ENCODE measurements around the gene LEFTY1. TPM values are rescaled to one million over a fixed set of nuclear protein-coding genes. Genes with fewer than 3 reads are reported as not detected.

LEFTY1 gene
- total and polyA plus RNA-seq, 9 donors: 0.43 to 5.1 (median 2.0) TPM

DNA sequence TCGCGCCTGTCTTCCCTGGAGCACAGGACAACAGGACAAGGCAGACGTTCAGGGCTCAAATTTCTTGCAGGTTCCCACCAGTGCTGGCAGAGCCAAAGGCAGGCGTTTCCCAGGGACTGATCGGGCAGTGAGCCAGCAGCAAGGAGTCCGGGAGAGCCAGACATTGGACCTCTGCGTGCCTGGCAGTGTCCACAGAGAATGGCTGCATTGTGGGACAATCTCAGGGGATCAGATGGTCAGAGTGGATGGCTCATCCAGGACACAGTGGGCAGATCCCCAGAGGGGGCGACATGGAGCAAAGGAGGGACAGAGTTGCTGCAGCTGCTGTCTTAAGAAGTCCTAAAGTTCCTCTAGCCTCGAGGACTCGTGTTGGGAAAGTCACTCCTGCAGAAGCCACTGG lies 11.4 kb downstream of the LEFTY1 start:
- H3K4me3 ChIP-seq: no peak overlapping the region
- TF ChIP-seq EP300 (IDR thresholded peaks at IDR 0.05) (no peak), POLR2A (IDR thresholded peaks at IDR 0.05) (no peak)
- TF ChIP-seq, protein P1, sequence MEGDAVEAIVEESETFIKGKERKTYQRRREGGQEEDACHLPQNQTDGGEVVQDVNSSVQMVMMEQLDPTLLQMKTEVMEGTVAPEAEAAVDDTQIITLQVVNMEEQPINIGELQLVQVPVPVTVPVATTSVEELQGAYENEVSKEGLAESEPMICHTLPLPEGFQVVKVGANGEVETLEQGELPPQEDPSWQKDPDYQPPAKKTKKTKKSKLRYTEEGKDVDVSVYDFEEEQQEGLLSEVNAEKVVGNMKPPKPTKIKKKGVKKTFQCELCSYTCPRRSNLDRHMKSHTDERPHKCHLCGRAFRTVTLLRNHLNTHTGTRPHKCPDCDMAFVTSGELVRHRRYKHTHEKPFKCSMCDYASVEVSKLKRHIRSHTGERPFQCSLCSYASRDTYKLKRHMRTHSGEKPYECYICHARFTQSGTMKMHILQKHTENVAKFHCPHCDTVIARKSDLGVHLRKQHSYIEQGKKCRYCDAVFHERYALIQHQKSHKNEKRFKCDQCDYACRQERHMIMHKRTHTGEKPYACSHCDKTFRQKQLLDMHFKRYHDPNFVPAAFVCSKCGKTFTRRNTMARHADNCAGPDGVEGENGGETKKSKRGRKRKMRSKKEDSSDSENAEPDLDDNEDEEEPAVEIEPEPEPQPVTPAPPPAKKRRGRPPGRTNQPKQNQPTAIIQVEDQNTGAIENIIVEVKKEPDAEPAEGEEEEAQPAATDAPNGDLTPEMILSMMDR (IDR thresholded peaks at IDR 0.05): no peak
- no peak overlapping the region for H3K27ac ChIP-seq
- WGBS, 3 donors: 38 to 42% (median 40%) methylated on average over 10 of the region's 10 CpGs
- H3K9me3 ChIP-seq: no peaks in the 10 kb centered on the region
- DNase-seq: peak; percentile 42 to 57 (median 51)
- intact Hi-C loops (cut with DNase I): no loop called here
- peaks cover 2% of the 10 kb centered on the region for H3K36me3 ChIP-seq
- peaks cover 15% of the 10 kb centered on the region for H3K4me1 ChIP-seq (ENCODE audit: insufficient read depth)
- H3K27me3 ChIP-seq: no peaks in the 10 kb centered on the region

DNA sequence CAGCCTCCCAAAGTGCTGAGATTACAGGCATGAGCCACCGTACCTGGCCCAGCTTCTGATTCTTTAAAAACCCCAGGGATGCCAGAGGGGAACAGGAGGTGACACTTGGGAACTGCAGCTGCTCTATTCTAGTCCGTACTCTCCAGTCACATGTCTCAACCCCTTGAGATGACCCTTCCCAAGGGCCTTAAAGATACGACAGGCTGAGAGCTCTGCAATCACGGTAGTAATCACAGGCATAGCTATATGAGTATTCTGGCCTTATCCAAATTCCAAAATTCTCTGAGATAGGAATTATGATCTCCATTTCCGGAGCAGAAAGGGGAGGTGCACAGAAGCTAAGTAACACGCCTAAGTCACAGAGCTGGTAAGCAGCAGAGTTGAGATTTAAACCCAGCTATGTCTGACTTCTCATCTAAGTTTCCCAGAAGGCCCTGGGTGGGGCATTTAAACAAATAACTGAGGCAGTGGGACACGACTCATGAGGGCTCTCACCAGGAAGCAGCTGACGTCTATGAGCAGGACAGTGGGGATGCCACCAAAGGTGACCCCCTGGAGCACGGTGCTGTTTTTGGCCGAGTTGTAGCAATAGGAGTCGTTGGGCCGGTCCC lies 11.9 kb downstream of the LEFTY1 start:
- TF ChIP-seq, protein P1 (IDR thresholded peaks at IDR 0.05): no peak
- TF ChIP-seq EP300 (IDR thresholded peaks at IDR 0.05) (no peak), POLR2A (IDR thresholded peaks at IDR 0.05) (no peak)
- no peaks in the 10 kb centered on the region for H3K27me3 ChIP-seq
- H3K36me3 ChIP-seq: peaks cover 2% of the 10 kb centered on the region
- WGBS, 3 donors: 81 to 82% (median 82%) methylated on average over 12 of the region's 12 CpGs
- H3K27ac ChIP-seq: no peak overlapping the region
- DNase-seq: no peak
- H3K9me3 ChIP-seq: no peaks in the 10 kb centered on the region
- peaks cover 15% of the 10 kb centered on the region for H3K4me1 ChIP-seq (ENCODE audit: insufficient read depth)
- intact Hi-C loops (cut with DNase I): no loop called here
- H3K4me3 ChIP-seq: no peak overlapping the region

DNA sequence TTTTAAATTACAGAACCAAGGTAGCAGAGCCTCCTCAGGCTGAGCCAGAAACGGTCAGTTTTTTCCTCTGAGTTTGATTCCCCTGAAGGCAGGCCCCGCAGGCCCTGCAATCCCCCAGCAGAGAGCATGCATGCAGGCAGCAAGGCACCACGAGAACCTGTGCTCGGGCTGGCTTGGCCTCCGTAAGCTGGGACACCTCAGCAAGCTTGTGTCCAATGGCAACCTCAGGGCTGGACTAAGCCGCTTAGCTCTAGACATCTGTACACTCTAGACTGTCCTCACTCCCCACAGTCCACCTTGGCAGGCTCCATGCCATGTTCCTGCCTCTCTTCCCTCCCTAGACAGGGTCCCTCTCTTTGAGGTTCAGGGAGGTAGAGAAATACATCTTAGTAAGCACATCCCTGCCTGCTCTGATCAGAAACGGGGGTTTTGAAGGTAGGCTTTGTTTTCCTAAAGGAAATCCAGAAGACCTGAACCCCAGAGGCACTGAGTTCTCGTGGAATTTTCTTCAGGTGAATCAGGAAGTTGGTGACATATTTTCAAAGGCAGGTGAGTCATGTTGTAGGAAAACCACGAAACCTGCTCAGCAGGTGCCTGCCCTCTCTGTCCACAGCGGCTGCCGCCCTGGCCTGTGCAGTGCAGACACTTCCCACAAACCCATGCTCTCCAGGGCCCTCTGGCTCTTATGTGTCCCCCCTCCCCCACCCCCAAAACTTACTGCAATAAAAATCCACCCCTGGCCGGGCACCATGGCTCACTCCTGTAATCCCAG lies 13.7 kb downstream of the LEFTY1 start:
- no peak overlapping the region for H3K27ac ChIP-seq
- H3K9me3 ChIP-seq: no peaks in the 10 kb centered on the region
- no peak overlapping the region for H3K4me3 ChIP-seq
- WGBS, 3 donors: 89 to 93% (median 92%) methylated on average over 12 of the region's 12 CpGs
- no peak for DNase-seq
- TF ChIP-seq EP300 (IDR thresholded peaks at IDR 0.05) (no peak), POLR2A (IDR thresholded peaks at IDR 0.05) (no peak)
- TF ChIP-seq, protein P1 (IDR thresholded peaks at IDR 0.05): no peak
- H3K27me3 ChIP-seq: no peaks in the 10 kb centered on the region
- H3K36me3 ChIP-seq: peaks cover 2% of the 10 kb centered on the region
- peaks cover 7% of the 10 kb centered on the region for H3K4me1 ChIP-seq (ENCODE audit: insufficient read depth)
- intact Hi-C loops (cut with DNase I): no loop called here

DNA sequence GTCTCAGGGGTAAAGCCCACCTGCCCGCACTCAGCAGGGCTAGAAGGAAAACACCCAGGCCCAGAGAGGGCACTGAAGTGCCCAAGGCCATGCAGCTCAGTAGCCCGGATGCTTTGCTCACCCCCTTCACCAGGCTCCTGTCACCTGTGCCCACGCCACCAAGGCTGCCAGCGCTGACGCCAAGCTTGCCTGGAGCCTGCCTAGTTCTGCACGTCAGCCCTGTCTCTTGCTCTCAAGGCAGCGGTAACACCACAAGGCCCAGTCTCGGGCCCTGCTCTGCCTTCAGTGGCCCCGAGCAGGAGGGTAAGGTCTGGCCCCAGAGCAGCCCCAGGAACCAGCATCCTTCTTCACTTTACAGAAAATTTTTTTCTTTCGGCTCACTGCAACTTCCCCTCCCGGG lies 14.5 kb downstream of the LEFTY1 start:
- H3K4me1 ChIP-seq (ENCODE audit: insufficient read depth): peaks cover 7% of the 10 kb centered on the region
- TF ChIP-seq EP300 (IDR thresholded peaks at IDR 0.05): no peak
- TF ChIP-seq POLR2A (IDR thresholded peaks at IDR 0.05): no peak
- TF ChIP-seq, protein P1 (IDR thresholded peaks at IDR 0.05): no peak
- no peak overlapping the region for H3K4me3 ChIP-seq
- WGBS, 3 donors: 89 to 96% (median 91%) methylated on average over 11 of the region's 11 CpGs
- intact Hi-C loops (cut with DNase I): no loop called here
- H3K36me3 ChIP-seq: peaks cover 2% of the 10 kb centered on the region
- no peak overlapping the region for H3K27ac ChIP-seq
- H3K27me3 ChIP-seq: no peaks in the 10 kb centered on the region
- H3K9me3 ChIP-seq: no peaks in the 10 kb centered on the region
- no peak for DNase-seq
